Thoracic aorta (tissue), 2 donors: ENCODE measurements around the gene UGCG. TPM values are rescaled to one million over a fixed set of nuclear protein-coding genes. Genes with fewer than 3 reads are reported as not detected.

ENCODE experiments used
- ATAC-seq: fragments of 150-250 bp; one replicate; pipeline ENCODE4 v1.8.0; 2017; ENCODE audit warnings: low read depth; ENCODE audit not compliant: insufficient number of reproducible peaks, low FRiP score
- DNase-seq: peaks from one replicate; pipeline ENCODE4 v3.0.0-alpha.2; 2020; ENCODE audit warnings: low spot score
- H3K27ac ChIP-seq, 2 donors: fragments of 200-600 bp; sonication (generic); 1 replicate in 1 of 2; 2 replicates in 1 of 2; pipeline ENCODE4 v1.5.1; 2016; ENCODE audit warnings: mild to moderate bottlenecking in 2 of 2, moderate library complexity in 2 of 2
- H3K27me3 ChIP-seq: fragments of 200-600 bp; sonication (generic); replicated peaks from 2 replicates; pipeline ENCODE4 v1.6.0; 2016; ENCODE audit warnings: mild to moderate bottlenecking; ENCODE audit not compliant: insufficient read depth
- H3K36me3 ChIP-seq: fragments of 200-600 bp; sonication (generic); one replicate; pipeline ENCODE4 v1.5.1; 2016
- H3K4me1 ChIP-seq, 2 donors: fragments of 200-600 bp; sonication (generic); 1 replicate in 1 of 2; 2 replicates in 1 of 2; pipeline versions ENCODE4 v1.5.1 to v1.6.0; 2016; ENCODE audit warnings: low read depth in 2 of 2, mild to moderate bottlenecking in 1 of 2; ENCODE audit not compliant: control insufficient read depth in 1 of 2
- H3K4me3 ChIP-seq: fragments of 200-600 bp; sonication (generic); 2 replicates; pipeline ENCODE4 v1.5.1; 2016; ENCODE audit warnings: mild to moderate bottlenecking
- H3K9me3 ChIP-seq: fragments of 200-600 bp; sonication (generic); 2 replicates; pipeline ENCODE4 v1.5.1; 2016
- CTCF ChIP-seq: fragments of 200-600 bp; sonication (generic); IDR thresholded peaks from one replicate; pipeline ENCODE4 v1.5.1; 2019; ENCODE audit warnings: antibody characterized with exemption
- total RNA-seq, 2 donors: library from RNA; depleted of rRNA; stranded (reverse); fragments of >200 nt; gene quantifications; one replicate each; pipeline versions ENCODE4 v1.1.0 to v1.2.3, GENCODE V29; 2016

Gene UGCG
- total RNA-seq, 2 donors from 2014 or later, result 17.9 to 87.8 TPM

DNA sequence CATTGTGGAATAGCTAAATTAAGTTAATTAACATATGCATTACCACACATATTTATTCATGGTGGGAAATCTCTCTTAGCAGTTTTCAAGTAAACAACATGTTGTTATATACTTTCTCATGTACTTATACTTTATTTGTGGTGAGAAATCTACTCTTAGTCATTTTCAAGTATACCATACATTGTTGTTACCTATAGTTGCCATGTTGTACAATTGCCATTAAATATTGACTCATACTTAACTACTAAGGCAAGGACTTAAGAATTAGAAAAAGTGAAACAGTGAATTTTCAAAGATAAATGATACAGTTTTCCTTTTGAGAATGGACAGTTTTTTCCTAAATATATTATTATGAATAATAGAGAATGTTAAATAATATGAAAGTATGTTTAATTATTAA is 27.7 kb downstream of the UGCG start:
- H3K27ac ChIP-seq, result no peak overlapping the region
- H3K9me3 ChIP-seq, result no peaks in the 10 kb centered on the region
- H3K27me3 ChIP-seq, result no peaks in the 10 kb centered on the region
- no peak overlapping the region for H3K4me3 ChIP-seq
- DNase-seq, result no peak
- H3K4me1 ChIP-seq, result peaks cover 11 to 22% of the 10 kb centered on the region in 2 donors
- no peak for TF ChIP-seq CTCF
- H3K36me3 ChIP-seq, result no peaks in the 10 kb centered on the region
- ATAC-seq, result no peak

DNA sequence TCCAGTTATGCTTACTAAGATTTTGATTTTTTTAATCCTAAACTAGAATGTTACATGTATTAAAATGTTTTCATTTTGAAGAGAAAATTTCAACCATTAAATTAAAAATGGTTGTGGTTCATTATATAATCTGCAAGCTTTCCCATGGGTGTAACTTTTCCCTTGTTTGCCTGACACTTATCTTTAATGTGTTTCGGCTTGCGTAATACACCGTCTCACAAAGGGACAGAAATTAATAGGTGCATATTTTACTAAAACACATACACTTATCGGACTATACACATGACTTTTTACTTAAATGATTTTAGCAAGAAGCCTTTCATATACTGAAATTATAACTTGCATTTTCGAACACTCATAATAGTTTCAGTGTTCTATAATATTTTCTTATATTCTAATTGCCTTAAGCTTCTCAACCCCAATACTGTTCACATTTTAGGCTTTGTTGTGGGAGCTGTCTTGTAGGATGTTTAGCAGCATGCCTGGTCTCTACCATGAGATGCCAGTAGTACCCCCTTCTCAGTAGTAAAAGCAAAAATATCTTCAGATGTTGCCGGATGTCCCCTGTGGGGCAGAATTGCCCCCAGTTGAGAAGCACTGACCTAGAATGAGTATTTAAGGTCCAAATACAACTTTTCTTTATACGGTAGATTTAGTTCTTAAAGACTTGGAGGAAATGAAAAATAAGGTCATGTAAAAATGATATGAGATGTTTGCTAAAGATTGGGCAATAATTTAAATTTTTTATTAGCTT is 28.6 kb downstream of the UGCG start:
- Histone ChIP-seq H3K4me3 (no peak overlapping the region), H3K4me1 (peaks cover 11 to 22% of the 10 kb centered on the region in 2 donors), H3K27ac (no peak overlapping the region), H3K36me3 (no peaks in the 10 kb centered on the region), H3K27me3 (no peaks in the 10 kb centered on the region), H3K9me3 (no peaks in the 10 kb centered on the region)
- ATAC-seq (no peak), DNase-seq (no peak)
- no peak for TF ChIP-seq CTCF

GRCh38 chr9:111925784-111926183 is 29.2 kb downstream of the UGCG start:
- DNase-seq (no peak), ATAC-seq (no peak)
- no peak for TF ChIP-seq CTCF
- Histone ChIP-seq H3K4me1 (peaks cover 11 to 22% of the 10 kb centered on the region in 2 donors), H3K27ac (no peak overlapping the region), H3K4me3 (no peak overlapping the region), H3K27me3 (no peaks in the 10 kb centered on the region), H3K9me3 (no peaks in the 10 kb centered on the region), H3K36me3 (no peaks in the 10 kb centered on the region)

DNA sequence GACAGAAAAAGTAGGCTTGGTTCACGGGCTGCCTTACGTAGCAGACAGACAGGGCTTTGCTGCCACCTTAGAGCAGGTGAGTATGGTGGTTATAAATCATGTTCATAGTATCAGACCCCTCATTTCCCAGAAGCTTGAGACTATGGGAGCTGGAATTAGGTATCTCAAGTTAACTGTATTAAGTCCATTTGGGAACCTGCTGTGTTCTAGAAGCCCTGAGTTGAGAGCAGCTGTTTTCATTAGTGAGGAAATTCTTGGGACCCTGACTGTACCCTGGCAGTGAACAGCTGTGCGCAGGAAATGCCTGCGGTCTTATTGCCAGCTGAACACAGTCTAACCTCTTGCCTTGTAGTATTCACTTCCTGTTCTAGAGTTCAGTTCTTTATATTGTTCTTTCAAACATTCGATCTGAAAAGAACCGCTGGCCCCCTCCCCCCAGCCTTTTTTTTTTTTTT is 29.8 kb downstream of the UGCG start:
- Histone ChIP-seq H3K4me3 (no peak overlapping the region), H3K27me3 (no peaks in the 10 kb centered on the region), H3K36me3 (no peaks in the 10 kb centered on the region), H3K9me3 (no peaks in the 10 kb centered on the region), H3K27ac (peak overlapping the region in 1 of 2 donors; percentile 39), H3K4me1 (peaks cover 11 to 22% of the 10 kb centered on the region in 2 donors)
- TF ChIP-seq CTCF, result no peak
- ATAC-seq (no peak), DNase-seq (no peak)

- Histone ChIP-seq H3K27me3 (no peaks in the 10 kb centered on the region), H3K9me3 (no peaks in the 10 kb centered on the region), H3K4me3 (no peak overlapping the region), H3K4me1 (peaks cover 6 to 22% of the 10 kb centered on the region in 2 donors), H3K27ac (no peak overlapping the region), H3K36me3 (peaks cover 9% of the 10 kb centered on the region)
- ATAC-seq (no peak), DNase-seq (no peak)
- no peak for TF ChIP-seq CTCF
These were observed 31.7 kb downstream of the UGCG start for GRCh38 chr9:111928359-111928720.
